Measurements from ENCODE around the gene UBE3C.
"Not testable (repeated sequence)": the region's sequence is repeated elsewhere in the genome, so short reads cannot be mapped to it uniquely, and the experiment has no call there.

Gene UBE3C

GRCh38 chr7:157274094-157274634 lies 135.4 kb downstream of the UBE3C start:
- DNase-seq: not testable (repeated sequence)

DNA sequence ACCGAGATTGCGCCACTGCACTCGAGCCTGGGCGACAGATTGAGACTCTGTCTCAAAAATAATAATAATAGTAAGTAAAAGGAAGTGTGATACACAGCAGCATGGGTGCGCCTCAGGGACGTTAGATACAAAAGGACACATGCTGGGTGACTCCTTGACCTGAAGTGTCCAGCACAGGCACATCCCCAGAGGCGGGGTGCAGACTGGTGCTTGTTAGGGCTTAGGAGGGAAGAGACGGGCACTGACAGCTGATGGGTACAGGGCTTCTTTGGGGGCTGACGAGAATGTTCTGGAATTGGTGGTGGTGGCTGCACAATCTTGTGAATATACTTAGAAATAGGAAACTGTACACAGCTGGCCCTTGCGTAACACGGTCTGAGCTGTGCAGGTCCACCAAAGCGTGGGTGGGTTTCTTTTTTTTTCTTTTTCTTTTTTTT lies 136.3 kb downstream of the UBE3C start:
- no peak for DNase-seq

GRCh38 chr7:157276091-157276561 lies 137.4 kb downstream of the UBE3C start:
- DNase-seq: no peak

- peak in 1 of 2 experiments; percentile 53 for DNase-seq
These were observed 138.2 kb downstream of the UBE3C start for GRCh38 chr7:157276731-157277562.

DNA sequence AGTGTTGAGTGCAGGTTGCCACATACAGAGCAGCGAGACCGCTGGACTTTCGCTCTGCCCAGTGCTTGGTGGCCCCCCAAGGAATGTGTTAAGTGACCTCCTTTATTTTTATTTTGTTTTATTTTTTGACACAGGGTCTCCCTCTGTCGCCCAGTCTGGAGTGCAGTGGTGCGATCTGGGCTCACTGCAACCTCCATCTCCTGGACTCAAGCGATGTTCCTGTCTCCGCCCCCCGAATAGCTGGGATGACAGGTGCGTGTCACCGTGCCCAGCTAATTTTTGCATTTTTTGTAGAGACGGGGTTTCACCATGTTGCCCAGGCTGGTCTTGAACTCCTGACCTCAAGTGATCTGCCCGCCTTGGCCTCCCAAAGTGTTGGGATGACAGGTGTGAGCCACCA lies 138.8 kb downstream of the UBE3C start:
- DNase-seq: not testable (repeated sequence)

- no peak for DNase-seq
These were observed 139.6 kb downstream of the UBE3C start for GRCh38 chr7:157278167-157278790.

DNA sequence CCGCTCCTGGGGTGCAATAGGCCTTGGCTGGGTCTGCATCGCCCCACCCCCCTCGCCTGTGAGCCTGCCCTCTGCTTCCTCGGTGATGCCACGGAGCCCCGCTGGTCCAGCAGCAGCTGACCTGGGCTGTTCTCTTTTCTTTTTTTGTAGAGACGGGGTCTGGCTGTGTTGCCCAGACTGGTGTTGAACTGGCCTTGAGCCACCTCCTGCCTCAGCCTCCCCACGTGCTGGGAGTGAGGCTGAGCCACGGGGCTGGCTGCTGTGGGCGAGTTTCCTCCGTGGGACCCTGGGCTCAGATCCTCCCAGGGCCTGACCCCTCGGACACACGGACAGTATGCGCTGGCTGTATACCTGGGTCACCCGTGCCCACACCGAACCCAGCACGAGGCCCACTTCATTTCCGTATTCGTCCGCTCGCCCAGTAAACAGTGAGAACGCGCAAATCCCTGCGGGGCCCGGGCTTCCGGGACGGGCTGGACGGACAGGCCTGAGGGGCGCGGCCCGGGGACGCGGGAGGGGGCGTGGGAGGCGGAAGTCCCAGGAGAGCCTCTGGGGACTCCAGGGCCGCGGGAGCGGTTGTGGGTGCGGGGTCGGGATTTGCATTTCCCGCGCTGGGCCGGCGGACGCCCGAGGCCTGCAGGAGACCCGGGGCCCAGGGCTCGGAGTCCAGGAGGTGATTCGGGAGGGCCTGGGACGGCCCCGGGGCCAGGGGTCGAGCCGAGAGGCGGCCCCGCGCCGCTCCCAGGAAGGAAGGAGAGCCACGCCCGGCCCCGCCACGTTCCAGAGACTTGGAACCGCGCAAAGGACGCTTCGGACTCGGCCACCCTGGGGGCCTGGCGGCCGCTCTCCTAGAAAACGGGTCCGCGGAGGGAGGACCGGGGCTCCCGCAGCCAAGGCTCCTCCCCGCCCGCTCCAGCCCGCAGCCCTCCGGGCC lies 140.3 kb downstream of the UBE3C start:
- no peak for DNase-seq

- DNase-seq: no peak
These were observed 141.1 kb downstream of the UBE3C start for GRCh38 chr7:157279741-157280215.

GRCh38 chr7:157280216-157280841 lies 141.6 kb downstream of the UBE3C start:
- no peak for DNase-seq

DNA sequence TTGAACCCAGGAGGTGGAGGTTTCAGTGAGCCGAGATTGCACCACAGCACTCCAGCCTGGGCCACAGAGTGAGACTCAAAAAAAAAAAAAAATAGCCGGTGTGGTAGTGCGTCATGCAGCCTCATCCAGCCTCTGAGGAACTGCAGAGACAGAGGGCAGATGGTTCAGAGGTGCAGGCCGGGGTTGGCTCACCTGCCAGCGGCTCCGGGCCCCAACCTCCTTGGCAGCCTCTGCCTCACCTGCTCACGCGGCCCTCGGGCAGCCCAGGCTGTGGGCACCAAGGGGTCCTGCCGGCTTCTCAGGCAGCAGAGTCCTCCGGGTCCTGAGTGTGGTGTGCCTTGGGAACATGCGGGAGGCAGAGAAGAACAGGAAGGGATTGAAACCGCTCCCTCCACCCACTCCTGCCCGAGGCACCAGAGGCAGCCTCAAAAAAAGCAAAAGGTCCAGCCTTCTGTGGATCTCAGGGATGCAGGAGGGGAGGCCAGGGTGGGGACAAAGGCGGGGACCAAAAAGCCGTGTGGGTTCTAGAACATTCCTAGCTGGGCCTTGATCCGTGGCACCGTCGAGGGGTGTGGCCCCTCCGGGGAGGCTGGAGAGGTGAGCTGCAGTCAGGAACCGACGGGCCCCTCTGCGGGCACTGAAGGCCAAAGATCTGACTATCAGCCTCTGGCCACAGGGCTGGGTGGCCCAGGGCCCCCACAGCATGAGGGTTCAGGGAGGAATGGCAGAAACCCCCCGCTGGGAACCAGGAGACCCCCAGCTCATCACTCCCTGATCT lies 142.7 kb downstream of the UBE3C start:
- no peak for DNase-seq

DNA sequence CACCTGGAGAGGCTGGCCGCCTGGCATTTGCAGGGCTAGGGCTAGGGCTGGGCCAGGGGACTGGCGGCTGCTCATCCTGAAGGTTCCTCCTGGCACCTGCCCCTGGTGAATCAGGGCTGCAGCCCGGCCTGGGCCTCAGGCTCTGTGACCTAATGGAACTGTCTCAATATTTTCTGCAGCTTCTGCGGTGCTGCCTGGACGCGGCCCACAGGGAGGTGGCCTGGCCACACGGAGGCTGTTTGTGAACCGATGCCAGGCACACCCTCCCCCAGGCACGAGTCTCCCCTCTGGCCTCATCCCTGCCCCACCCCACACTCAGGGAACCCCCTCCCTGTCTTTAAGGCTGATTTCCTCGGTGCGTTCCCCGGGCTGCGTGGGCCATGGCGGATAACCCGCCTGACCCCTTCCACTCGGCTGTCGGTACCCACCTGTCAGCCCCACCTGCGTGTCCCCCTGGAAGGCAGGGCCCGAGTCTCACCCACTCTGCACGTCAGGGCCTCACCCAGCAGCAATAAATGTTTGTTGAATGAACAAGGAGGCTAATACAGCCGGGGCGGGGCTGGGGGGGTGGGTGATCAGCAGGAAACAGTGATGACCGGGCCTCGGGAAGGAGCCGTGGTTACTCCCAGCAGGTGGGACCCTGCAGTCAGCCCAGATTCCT lies 143.5 kb downstream of the UBE3C start:
- no peak for DNase-seq

- DNase-seq: no peak
These were observed 145.7 kb downstream of the UBE3C start for GRCh38 chr7:157284229-157285014.

DNA sequence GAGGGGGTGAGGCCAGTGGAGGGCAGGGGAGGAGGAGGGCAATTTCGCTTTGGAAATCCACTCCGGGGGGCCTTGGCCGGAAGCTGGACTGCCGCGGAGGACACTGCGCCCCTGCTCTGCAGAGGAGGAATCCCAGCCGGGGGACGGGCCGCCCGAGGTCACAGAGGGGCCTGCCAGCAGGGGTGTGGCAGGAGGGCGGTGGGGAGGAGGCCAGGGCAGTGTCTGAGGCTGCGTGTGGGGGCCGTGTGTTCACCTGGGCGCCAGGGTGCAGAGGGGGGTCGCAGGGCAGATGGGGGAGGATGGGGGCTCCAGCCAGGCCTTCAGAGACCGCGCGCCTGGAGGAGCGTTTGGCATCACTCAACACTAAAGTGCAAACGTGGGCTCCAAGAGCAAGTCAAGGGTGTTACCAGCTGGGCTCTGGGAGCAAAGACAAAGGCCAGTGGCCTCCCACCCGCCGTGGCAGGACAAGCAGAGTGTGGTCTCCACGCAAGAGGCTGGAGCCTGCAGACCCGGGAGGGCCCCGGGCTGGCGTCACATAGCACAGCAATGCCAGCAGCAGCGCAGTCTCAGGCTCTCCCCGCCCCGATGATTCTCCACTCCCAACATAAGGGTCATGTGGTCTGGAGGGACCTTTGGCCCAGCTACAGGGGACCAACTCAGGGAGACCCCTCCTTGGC lies 152.8 kb downstream of the UBE3C start:
- DNase-seq: no peak

- no peak for DNase-seq
These were observed 153.5 kb downstream of the UBE3C start for GRCh38 chr7:157292258-157292657.

DNA sequence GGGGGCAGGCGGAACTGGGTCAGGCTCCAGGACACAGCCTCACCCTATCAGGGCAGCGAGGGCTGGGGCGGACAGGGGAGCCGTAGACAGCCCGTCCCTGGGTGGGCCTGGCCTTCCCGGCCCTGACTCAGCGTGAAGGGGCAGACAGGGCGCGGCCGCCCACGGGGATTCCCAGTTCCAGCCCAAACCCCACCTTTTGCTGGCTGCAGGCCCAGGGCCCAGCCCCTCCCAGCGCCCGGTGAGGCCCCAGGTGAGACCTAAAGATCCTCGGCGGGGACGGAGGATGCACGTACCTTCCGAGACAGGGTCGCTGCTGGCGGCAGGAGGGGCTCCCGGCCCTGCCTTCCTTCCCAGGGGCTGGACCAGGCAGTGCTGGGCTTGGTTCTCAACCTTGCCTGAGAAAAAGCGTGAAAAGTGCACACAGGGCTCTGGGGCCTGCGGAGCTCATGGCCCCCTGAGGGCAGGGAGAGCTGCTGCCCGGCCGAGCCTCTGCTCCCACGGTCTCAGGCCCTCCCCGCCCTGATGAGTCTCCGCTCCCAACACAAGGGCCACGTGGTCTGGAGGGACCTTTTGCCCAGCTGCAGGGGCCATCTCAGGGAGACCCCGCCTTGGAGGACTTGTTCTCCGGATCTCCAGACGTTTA lies 154.2 kb downstream of the UBE3C start:
- DNase-seq: no peak

DNA sequence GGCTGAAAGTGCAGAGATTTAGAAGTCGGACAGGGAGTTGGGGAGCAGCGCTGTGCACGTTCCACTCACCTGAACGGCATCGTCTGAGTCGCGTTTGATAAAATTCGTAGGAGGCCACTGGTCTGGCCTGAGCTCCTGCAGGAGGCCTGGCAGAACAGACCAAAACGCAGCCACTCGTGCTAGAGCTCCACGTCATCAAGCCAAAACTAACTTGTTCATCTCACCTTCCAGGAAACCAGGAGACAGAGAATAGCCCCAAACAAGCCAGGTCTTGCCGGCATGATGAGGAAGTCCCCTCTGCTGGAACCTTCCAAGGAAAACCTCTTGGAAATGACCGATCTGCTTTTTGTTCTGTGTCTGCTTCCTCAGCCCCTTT lies 154.7 kb downstream of the UBE3C start:
- DNase-seq: no peak

DNA sequence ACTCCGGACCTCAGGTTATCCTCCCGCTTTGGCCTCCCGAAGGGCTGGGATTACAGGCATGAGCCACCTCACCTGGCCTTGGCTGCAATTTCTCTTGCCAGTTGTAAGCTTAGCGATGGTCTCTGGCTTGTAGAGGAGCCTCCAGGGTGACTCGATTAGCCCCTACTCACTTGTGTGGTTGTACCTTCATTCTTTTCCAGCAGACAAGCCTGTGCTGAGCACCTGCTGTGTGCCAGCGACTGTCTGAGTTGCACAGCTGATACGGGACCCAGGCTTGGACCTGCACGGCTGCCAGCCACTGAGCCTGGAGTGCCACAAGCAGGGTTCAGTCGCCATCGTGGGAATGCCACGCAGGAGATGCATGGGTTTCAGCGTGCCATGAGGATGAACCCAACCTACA lies 156.0 kb downstream of the UBE3C start:
- no peak for DNase-seq

DNA sequence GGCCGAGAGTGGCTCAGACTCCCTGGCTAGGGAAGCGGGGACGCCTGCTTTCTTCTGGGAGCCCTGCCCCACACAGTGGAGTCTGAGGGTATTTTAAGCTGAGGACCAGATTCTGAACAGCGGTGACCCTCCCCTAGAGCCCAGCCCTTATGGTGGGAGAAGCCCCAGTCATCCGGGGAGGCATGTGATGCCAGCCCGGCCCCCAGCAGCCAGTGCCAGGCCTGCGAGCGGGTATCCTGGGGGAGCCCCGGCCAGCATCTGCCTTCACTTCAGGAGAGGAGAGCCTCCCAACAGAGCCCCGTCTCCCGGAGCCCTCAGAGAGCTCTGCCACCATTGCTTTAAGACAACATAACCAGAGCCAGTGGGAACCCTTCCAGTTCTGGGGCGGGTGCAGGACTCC lies 156.6 kb downstream of the UBE3C start:
- no peak for DNase-seq

DNA sequence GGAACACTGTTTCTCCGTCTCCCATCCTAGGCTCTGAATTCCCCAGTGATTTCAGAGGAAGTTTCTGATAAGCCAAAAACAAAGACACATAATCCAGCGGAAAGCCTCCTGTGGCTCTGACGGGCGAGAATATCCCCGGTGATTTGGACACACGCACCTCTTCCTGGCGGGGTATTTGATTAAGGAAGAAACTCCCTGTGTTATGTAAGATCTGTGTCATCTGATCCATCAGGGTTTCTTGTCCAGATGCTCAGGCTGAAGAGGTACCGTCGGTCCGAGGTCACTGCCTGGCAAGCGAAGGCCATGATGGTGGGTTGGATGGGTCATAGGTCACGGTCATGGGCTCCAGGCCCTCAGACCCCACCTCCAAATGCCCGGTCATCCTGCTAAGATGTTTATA lies 158.5 kb downstream of the UBE3C start:
- no peak for DNase-seq
